Measurements from ENCODE around the gene C20orf204.

DNA sequence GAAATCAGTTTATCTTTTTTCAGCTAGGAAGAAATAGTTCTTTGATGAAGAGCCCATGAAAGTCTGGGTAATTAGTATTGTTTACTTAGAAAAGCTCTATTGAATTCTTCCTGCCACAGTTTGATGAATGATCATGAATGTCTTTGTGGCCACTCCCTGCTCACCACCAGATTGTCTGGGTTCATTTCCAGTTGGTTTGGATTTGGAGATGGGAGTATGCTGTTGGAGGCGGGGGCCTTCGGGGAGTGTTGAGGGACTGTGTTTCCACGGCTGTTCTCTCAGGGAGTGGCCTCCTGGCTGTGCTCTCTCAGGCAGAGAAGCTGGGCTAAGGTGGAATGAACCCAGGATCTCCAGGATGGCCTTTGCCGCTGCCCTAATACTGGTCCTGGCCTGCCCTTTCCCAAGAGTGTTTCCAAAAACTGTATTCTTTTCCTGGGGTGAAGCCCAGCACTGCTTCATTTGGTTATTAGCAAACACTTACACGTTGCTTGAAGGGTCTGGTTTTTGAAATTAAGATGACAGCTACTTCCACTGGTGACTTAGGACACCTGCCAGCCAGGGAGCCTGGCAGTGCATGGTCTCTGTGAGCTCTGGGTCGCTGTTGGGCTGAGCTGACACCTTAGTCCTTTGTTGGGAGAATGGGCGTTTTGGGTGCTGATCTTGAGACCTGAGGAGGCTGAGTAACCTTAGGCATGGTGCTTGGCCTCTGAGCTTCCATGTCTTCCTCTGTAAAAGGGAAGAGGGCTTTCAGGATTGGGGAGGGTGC lies 31.8 kb upstream of the C20orf204 start:
- TF ChIP-seq, protein P1, sequence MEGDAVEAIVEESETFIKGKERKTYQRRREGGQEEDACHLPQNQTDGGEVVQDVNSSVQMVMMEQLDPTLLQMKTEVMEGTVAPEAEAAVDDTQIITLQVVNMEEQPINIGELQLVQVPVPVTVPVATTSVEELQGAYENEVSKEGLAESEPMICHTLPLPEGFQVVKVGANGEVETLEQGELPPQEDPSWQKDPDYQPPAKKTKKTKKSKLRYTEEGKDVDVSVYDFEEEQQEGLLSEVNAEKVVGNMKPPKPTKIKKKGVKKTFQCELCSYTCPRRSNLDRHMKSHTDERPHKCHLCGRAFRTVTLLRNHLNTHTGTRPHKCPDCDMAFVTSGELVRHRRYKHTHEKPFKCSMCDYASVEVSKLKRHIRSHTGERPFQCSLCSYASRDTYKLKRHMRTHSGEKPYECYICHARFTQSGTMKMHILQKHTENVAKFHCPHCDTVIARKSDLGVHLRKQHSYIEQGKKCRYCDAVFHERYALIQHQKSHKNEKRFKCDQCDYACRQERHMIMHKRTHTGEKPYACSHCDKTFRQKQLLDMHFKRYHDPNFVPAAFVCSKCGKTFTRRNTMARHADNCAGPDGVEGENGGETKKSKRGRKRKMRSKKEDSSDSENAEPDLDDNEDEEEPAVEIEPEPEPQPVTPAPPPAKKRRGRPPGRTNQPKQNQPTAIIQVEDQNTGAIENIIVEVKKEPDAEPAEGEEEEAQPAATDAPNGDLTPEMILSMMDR (IDR thresholded peaks at IDR 0.05), result no peak
- TF ChIP-seq POLR2A (IDR thresholded peaks at IDR 0.05), result no peak

Data from testis (tissue), 2 donors.